ENCODE data around the gene STAC.

DNA sequence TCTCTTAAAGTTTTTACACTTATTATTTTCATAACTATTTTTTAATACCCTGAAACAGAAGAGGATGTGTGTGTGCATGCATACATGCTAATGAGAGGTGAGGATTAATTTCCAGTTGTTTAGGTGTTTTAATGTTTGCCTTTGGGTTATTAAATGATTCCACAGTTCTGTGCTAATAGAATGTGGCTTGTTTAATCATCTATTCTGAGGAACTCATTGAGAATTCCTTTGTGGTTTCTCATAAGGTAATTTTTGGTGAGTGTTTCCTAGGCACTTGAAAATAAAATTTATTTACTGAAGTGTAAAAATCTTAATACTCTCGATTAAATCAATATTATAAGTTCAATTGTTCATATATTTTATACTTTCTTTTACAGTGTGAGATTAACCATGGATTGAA is 38.0 kb downstream of the STAC start:
- TF ChIP-seq, protein P1, sequence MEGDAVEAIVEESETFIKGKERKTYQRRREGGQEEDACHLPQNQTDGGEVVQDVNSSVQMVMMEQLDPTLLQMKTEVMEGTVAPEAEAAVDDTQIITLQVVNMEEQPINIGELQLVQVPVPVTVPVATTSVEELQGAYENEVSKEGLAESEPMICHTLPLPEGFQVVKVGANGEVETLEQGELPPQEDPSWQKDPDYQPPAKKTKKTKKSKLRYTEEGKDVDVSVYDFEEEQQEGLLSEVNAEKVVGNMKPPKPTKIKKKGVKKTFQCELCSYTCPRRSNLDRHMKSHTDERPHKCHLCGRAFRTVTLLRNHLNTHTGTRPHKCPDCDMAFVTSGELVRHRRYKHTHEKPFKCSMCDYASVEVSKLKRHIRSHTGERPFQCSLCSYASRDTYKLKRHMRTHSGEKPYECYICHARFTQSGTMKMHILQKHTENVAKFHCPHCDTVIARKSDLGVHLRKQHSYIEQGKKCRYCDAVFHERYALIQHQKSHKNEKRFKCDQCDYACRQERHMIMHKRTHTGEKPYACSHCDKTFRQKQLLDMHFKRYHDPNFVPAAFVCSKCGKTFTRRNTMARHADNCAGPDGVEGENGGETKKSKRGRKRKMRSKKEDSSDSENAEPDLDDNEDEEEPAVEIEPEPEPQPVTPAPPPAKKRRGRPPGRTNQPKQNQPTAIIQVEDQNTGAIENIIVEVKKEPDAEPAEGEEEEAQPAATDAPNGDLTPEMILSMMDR (IDR thresholded peaks at IDR 0.05 in 4 of 5, conservative IDR thresholded peaks at IDR 0.05 in 1 of 5) = no peak
- TF ChIP-seq POLR2A (IDR thresholded peaks at IDR 0.05) = no peak

Data from gastrocnemius medialis (tissue), 4 donors.